Left hindlimb (tissue), 1 donor: ENCODE results near the gene CENPP.

Experiments used
- DNase-seq: peaks from one replicate; pipeline ENCODE4 v3.0.0-alpha.2; 2018

Gene CENPP

GRCh38 chr9:92513349-92513748, 187.6 kb downstream of the CENPP start:
- no peak for DNase-seq

- DNase-seq = no peak
Measured at GRCh38 chr9:92514635-92515034, 188.9 kb downstream of the CENPP start.

DNA sequence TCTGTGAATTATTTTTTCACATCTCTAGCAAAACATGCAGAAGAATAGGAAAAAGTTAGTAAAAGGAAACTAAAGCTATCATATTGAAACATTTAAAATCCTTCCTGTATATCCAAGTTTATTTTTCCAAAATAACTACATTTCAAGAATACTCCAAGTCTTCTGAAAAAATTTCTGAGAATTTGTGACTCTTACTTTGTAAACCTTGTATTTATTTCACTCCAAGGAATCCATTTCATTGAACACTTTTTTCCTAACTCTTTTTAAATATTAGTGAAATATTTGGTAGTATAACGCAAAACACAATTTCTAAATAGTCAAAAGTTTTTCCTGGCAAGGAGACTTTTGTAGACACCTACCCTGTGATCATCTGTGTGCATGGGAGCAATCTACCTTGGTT, 190.8 kb downstream of the CENPP start:
- DNase-seq = no peak

- DNase-seq = no peak
Measured at GRCh38 chr9:92517046-92517445, 191.3 kb downstream of the CENPP start.

DNA sequence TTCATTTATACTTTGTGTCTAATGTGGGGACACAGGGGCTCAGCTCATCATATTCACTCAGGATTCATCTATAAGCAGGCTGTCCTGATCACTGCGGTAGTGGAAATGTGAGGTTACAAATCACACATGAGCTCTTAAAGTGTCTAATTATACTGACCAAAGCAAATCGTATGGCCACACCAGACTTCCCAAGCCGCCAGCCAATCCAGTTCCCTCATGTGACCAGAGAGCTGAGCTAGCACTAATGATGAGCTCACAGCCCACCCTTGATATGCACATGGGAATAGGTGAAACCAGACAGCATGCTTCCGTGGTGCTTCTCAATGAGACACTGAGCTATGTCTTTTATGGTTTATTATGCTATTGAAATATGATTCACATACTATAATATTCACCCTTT, 192.4 kb downstream of the CENPP start:
- no peak for DNase-seq

GRCh38 chr9:92520837-92521236, 195.1 kb downstream of the CENPP start:
- no peak for DNase-seq

- no peak for DNase-seq
Measured at GRCh38 chr9:92522983-92523970, 197.5 kb downstream of the CENPP start.

DNA sequence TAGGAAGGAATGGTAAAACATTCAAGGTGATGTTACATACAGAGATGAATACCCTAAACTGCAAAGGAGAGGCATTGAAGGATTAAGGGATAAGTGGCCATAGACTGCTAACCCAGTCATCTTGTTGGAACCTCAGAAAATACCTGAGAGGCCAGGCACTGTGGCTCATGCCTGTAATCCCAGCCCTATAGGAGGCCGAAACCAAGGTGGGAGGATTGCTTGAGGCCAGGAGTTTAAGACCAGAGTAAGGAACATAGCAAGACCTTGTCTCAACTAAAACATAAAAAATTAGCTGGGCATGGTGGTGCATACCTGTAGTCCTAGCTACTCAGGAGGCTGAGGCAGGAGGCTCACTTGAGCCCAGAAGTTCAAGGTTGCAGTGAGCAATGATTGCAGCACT, 199.1 kb downstream of the CENPP start:
- DNase-seq = no peak

GRCh38 chr9:92525306-92525705, 199.6 kb downstream of the CENPP start:
- no peak for DNase-seq

DNA sequence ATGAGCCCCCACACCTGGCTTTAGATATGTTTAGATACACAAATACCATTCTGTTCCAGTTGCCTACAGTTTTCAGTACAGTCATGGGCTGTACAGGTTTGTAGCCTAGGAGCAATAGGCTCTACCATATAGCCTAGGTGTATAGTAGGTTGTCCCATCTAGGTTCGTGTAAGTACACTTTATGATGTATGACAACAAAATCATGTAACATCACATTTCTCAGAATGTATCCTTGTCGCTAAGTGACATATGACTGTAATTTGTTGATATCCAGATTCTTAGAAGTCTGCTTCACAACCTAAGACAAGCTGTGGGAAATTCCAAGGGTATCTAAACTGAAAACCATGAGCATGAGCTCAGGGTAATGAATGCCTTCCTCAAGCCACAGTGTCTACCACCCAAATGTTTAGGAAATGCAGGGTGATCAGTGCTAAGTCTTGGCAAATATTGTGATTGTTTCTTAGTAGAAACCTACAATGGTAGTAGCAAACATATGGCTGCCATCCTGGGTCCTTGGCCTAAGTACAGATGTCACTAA, 201.6 kb downstream of the CENPP start:
- DNase-seq = no peak

- DNase-seq = no peak
Measured at GRCh38 chr9:92527832-92528521, 202.2 kb downstream of the CENPP start.

DNA sequence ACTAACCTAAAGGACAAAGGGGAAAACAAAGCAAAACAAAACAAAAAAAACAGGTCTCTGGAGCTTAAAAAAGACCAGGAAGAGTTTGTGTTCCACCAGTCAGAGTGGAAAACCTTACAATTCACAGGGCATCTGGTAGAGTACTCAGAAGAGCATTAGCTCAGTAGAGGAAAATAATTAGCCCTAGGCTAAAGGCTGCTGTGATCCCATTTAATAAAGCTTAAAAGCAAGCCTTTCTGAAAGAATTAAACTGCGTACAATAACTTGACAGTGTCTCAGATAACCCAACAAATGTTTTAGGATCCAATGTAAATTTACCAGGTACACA, 202.7 kb downstream of the CENPP start:
- DNase-seq = no peak

DNA sequence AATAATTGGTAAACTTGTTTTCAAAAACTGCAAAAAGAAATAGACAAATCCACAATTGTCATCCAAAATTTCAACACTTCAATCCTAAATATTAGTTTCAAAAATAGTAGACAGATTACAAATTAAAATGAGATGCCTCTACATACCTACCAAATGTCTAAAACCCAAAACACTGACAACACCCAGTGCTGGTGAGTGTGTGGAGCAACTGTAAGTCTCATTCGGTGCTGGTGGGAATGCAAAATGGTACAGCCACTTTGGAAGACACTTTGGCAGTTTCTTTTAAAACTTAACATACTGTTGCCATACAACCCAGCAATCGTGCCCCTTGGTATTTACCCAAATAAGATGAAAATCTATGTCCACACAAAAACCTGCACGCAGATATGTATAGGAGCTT, 203.4 kb downstream of the CENPP start:
- DNase-seq = no peak

DNA sequence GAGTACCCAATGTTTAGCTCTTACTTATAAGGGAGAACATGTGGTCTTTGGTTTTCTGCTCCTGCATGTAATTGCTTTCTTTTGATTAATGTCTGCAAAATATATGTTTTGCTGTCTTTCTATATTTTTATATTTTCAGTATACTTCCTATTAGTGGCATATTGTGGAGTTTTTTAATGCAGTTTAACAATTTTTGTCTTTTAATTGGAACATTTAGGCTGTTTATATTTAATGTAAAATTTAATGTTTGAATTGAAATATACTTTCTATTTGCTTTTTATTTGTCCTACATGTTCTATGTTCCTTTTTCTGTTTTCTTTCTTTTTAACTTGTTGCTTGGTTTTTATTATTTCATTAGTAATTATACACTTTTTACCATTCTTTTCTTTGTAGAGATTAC, 205.1 kb downstream of the CENPP start:
- DNase-seq = no peak

- no peak for DNase-seq
Measured at GRCh38 chr9:92534204-92534603, 208.5 kb downstream of the CENPP start.

DNA sequence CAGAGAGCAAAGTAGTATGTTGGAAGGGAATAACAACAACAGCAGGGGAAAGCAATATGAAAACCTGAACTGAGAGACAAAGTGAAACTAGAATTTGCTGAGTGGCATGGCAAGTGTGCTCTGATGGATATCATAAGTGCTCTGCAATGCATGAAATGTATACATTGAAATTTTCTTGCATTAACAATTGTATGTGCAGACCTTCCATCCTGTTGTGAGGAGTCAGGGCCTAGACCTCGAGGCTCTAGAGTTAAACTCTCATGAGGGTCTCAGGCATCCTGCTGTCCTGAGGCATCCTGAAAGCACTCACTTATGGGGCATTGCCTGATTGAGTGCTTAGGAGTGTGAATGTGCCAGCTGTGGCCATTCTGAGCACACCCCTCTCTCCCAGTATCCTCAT, 208.9 kb downstream of the CENPP start:
- no peak for DNase-seq

- no peak for DNase-seq
Measured at GRCh38 chr9:92535940-92536850, 210.4 kb downstream of the CENPP start, which contains the start of gene ECM2. ECM2 (minus strand) TSS chr9:92535990; CDS start chr9:92522866, 13,124 bp downstream.

GRCh38 chr9:92538541-92538940, 212.8 kb downstream of the CENPP start:
- no peak for DNase-seq

DNA sequence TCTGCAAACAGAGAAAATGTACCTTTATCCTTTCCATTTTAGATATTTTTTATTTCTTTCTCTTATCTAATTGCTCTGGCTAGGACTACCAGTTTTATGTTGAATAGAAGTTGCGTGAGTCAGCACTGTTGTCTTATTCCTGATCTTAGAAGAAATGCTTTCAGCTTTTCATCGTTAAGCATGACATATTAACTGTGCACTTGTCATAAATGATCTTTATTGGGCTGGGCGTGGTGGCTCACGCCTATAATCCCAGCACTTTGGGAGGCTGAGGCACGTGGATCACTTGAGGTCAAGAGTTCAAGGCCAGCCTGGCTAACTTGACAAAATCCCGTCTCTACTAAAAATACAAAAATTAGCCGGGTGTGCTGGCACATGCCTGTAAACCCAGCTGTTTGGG, 218.2 kb downstream of the CENPP start:
- no peak for DNase-seq

GRCh38 chr9:92545002-92545510, 219.3 kb downstream of the CENPP start:
- DNase-seq = no peak

DNA sequence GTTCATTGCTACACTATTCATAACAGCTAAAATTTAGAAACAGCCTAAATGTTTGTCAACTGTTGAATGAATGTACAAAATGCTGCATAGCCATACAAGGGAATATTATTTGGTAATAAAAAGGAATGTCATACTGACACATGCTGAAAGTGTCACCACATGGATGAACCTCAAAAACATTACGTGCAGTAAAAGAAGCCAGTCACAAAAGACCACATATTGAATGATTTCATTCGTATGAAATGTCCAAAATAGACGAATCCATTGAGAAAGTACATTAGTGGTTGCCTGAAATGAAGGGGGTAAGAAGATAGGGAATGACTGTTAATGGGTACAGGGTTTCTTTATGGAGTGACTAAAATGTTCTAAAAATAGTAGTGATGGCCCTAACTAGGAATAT, 221.6 kb downstream of the CENPP start:
- no peak for DNase-seq

DNA sequence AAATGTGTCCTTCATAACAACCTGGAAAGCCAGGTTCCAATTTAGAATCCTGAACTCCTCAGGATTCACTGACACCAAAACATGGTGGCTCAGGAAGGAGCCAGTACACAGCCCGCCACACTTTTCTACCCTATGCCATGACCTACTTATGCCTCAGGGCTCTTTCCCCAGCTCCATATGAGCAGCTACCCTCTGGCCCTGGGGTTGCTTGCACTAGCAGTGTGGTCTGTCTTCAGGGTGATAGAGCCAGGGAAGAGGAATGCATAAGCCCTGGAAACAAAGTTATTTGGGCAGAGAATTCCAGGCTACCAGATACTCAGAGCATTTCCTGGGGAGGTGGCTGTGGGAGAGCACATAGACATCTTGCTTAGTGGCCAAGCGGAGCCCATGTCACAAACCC, 225.0 kb downstream of the CENPP start:
- DNase-seq = no peak
